ENCODE measurements around the gene MAPK7.
A peak's percentile ranks its signal among the peaks of the same experiment; 100 is the strongest.

MAPK7 gene

DNA sequence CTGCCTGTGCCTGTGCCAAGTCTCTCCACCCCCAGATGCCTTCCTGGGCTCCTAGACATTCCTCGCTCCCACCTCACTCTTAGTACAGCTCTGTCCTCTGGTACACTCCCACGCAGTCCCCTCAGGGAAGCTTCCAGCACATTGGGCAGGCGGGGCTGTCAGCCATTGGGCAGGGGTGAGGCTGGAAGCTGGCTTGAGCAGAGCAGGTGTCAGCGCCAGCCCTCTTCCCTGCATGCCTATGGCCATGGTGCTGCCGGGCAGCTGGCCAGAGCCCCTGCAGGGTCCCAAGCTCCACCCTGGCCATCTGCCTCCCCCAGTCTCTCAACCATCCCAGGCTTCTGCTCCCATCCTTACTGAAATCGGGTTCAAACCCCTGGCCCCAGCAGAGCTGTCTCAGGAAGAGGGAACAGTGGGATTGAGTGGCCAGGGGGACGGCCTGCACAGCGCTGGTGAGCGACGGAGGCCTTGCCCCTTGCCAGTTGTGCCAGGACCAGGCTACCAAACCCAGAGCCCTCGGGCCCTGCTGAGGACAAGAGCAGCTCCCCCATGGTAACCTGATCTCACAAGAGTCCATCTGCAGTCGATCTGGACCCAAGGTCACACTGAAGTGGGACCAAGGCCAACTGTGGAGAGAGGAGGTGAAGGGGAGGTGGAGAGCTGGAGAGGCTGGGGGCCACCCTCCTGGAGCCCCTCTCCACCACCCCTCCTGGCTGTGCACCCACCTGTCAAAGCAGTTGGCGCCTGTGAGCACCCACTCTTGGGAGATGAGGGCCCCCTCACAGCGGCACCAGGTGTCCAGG is 13.4 kb upstream of the MAPK7 start:
- no peak for DNase-seq

DNA sequence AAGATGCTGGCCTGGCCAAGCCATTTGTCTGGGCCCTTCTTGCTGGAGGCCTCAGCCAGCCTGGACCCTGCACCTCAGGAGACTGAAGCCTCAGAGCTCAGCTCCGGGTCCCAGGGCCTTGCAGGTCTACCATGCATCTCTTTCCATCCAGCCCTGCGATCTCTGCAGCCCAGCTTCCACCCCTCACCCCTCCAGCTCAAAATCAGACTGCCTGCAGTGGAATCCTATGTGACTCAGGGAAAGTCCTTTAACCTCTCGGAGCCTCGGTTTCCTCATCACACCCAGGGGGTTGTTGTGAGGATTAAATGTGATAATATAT is 12.8 kb upstream of the MAPK7 start:
- DNase-seq: no peak

DNA sequence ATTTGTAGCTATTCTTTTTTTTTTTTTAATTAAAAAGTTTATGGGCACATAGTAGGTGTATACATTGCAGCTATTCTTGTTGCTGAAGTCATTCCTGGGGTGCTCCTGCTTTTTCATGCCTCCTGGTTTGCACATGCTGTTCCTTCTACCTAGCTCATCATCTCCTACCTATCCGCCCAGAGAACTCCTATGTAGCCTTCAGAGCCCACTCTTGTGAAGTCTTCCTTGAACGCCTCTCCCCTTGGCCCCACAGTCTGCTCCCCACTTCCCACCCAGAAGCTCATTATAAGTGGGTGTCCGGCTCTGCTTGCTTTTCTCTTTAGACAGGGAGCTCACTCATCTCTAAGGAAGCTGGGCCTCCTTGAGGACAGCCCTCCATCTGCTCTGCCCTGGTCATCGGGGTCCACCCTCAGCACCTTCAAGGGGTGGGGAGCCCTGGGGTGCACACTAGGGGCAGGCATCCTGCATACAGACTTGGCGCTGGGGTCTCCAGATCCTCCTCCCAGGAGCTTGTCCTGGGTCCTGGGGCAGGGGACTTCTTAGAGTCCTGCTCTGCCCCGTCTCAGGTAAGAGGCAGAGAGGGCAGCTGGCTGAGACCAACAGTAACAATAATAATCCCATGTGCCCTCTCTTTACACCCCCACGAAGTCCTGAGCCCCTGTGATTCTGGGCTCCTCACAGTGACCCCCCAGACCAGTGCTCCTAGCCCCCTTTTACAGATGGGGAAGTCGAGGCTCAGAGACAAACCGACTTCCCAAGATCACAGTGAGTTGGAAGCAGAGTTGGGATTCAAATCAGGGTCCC is 12.3 kb upstream of the MAPK7 start:
- DNase-seq: no peak

DNA sequence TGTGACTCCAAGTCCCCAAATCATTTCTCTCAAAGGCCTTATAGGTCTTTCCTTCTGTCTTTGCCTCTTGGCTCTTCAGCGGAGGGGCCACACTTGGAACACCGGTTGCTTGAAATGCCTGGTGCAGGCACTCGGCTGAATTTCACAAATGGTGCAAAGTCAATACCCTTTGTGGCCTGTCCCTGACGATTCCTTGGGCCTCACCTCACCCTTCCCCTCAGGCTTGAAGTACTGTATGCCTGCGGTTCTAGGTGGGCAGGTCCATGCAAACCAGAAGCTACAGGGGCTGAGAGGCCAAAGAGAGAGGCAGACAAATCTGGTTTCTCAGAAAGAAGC is 11.7 kb upstream of the MAPK7 start:
- no peak for DNase-seq

- no peak for DNase-seq
Measured at GRCh38 chr17:19368229-19368628, 10.1 kb upstream of the MAPK7 start.

DNA sequence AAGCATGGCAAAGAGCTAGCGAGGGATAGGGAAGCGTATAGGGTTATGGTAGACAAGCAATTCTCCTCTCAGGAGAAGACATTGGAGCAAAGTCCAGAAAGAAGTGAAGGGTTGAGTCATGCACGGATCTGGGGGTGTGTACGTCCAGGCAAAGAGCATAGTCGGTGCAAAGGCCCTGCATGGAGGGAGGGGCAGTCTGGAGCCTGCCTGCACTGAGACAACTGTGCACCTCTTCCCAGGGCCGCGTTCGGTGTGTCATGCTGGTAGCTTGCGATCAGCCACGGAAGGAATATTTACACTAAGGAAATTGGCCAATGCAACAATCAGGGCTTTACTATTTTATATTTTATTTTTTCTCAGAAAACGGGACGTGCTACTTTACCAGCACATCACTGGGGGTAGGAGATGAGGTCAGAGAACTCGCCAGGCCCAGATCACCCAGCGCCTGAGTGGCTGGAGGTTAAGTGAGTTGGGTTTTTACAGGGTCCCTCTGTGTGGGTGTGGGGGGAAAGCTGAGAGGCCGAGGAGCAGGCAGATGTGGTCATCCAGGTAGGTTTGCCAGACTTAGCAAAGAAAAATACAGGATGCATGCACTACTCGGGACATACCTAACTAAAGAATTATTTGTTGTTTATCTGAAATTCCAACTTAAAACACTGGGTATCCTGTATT is 9.1 kb upstream of the MAPK7 start:
- DNase-seq: no peak

DNA sequence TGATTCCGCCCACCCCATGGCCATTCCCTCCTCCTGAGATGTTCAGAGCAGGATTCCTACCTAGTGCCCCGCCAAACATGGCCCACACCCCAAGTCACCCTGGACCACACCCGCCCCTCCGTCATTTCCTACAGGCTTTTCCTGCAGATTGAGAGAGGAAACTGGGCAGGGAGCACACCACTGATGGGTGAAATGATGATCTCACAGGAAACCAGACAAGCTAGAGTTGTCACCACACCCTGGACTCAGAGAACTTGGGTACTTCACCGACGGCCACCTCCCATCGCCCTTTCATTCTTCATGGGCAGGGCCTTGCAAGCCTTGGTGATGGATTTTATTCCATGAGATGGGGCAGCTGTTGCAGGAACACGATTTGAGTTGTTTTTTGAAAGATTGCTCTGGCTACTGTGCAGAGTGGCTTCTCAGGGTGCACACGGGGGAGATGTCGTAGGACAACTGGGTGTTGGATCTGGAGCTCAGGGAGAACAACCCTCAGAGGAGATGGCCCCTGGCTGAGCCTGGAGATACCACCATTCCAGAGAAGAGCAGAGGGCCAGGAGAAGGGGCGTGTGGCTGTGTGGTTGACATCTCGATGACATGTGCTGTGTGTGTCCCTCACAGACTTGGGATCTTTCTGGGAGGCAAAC is 8.3 kb upstream of the MAPK7 start:
- DNase-seq: peak; percentile 58 to 71

GRCh38 chr17:19370493-19370960 is 7.8 kb upstream of the MAPK7 start:
- peak; percentile 40 to 65 for DNase-seq

DNA sequence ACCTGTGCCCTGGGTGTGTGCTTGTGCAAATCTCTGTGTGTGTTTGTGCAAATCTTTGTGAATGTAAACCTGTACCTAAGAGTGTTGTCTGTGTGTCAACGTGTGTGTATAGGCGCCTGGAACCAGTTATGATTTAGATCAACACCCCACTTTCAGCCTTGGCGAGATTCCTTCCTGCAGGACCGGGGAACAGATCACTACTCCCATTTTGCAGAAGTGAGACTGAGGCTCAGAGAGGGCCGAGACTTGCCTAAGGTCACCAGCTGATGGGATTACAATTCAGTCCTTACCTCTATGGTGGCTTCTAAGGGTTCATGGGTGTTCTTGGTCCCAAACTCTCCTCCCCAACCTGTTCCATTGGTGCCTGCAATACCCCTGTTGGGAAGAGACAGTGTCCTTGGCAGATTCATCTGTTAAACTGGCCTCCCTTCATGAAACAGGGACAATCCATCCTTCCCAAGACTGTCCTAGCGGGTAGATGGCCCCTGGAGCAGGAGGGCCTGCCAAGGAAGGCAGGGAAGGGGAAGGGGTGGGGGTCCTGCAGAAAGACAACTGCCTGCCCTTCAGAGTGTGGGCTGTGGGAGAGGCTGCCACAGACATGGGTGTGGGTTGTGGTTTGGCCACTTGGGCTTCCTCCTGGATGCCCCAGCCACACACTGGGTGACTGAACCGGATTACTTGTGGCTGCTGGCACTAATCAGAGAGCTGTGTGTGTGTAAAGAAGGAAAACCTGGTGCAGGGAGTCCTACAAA is 6.9 kb upstream of the MAPK7 start:
- DNase-seq: peak in 1 of 2 donors; percentile 36

DNA sequence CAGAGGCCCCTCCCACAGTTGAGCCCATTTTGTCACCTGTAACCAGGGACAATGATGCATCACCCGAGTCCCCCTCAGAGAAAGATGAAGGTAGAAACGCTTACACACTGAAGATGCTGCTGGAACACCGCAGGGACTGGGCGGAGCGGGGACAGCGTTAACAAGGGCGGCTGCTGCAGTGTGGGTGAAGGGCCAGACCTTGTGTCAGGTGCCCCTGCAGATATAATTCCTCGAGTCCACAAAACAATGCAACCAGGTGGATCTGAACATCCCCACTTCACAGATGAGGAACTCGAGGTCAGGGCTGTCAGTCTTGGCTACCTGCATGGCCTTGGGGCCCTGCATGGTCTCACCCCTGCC is 6.3 kb upstream of the MAPK7 start:
- DNase-seq: no peak

DNA sequence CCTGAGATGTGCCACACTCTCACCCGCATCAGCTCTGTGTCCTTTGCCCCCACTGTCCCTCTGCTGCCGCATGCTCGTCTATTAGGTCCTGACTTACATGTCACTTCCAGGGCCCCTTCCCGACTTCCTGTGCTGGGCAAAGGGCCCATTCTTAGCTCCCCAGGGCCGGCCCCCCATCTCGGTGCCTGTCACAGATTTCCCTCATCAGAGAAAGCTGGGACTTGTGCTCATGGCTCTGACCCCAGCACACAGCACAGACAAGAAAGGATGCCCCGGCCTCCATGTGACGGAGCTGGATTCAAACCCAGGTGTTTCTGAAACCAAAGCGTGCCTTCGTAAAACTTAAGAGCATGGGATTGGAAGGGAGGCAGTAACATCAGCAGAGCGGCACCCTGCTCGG is 5.9 kb upstream of the MAPK7 start:
- DNase-seq: no peak

GRCh38 chr17:19372866-19373504 is 5.3 kb upstream of the MAPK7 start:
- DNase-seq: no peak

- no peak for DNase-seq
Measured at GRCh38 chr17:19374136-19374535, 4.2 kb upstream of the MAPK7 start.

DNA sequence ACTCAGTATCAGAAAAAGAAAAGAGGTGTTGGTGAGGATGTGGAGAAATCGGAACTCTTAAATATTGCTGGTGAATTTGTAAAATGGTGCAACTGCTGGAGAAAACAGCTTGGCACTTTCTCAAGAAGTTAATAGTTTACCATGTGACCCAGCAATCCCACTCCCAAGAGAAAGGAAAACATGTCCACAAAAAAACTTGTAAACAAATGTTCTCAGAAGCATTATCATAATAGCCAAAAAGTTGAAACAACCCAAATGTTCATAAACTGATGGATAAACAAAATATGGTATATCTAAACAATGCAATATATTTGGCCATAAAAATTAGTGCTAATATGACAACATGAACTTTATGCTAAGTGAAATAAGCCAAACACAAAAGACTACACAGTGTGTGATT is 2.6 kb upstream of the MAPK7 start:
- DNase-seq: no peak

DNA sequence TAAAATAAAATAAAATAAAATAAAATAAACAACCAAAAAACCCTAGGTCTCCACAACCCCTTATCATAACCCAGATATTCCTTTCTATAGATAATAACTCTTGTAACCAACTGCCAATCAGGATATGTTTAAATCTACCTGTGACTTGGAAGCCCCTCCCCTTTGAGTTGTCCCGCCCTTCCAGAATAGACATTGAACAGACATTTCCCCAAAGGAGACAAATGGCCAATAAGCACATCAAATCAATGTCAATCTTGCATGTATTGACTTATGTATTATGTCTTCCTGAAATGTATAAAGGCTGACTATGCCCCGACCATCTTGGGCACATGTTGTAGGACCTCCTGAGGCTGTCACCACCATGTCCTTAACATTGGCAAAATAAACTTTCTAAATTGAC is 1.5 kb upstream of the MAPK7 start:
- no peak for DNase-seq

DNA sequence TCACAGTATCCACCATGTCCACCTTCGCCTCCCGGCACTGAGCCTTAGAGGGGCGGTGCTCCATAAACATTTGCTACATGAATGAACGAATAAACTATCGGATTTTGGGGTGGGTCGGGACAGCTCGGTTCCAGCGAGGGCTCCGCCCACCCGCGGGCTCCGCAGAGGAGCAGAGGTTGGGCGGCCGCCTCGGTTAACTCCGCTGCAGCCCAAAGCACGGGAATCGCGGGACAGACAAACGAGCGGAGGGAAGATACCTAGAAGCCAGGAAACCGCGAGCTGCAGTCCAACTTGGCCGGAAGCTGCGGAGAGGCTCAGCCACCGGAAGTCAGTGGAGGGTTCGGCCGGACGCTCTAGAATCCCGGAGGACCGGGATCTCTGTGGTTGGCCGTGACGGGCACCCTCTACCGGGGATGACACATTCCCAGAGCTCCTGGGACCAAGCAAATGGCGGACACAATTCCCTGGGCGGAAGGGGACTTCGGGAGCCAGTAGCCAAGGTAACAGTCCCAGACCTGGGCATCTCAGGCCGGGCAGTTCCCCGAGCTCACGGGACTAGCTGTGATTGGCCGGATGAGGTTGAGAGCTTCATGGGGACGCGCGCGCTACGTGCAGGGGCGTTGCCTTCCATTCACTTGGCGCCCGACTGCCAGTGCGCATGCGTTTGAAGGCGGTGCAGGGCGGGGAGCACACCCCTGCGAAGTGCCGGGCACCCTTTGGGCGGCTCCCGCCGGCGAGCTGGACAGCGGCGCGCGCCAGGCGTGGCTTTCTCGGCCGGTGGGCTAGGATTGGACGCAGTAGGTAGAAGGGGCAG is 489 bp upstream of the MAPK7 start:
- peak; percentile 97 to 99 for DNase-seq

GRCh38 chr17:19379361-19380065 is 1.2 kb downstream of the MAPK7 start:
- DNase-seq: no peak

DNA sequence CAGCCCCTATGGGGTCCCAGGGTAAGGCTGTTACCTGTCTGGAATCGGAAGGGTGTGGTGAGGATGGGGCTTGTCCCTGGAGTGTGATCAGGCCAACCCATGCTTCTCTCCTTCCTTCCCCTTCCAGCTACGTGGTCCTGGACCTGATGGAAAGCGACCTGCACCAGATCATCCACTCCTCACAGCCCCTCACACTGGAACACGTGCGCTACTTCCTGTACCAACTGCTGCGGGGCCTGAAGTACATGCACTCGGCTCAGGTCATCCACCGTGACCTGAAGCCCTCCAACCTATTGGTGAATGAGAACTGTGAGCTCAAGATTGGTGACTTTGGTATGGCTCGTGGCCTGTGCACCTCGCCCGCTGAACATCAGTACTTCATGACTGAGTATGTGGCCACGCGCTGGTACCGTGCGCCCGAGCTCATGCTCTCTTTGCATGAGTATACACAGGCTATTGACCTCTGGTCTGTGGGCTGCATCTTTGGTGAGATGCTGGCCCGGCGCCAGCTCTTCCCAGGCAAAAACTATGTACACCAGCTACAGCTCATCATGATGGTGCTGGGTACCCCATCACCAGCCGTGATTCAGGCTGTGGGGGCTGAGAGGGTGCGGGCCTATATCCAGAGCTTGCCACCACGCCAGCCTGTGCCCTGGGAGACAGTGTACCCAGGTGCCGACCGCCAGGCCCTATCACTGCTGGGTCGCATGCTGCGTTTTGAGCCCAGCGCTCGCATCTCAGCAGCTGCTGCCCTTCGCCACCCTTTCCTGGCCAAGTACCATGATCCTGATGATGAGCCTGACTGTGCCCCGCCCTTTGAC is 2.4 kb downstream of the MAPK7 start:
- no peak for DNase-seq

GRCh38 chr17:19381361-19381740 is 3.1 kb downstream of the MAPK7 start:
- DNase-seq: no peak
